ACC112 (cell line): ENCODE results near the gene ZNF787.
A peak's percentile ranks its signal among the peaks of the same experiment; 100 is the strongest.

ENCODE experiments used
- H2AFZ ChIP-seq: fragments of 200-600 bp; sonication (generic); one replicate; pipeline ENCODE4 v1.6.0; 2017; ENCODE audit warnings: antibody characterized with exemption, low read length; ENCODE audit not compliant: unreplicated experiment
- H3K27ac ChIP-seq: fragments of 200-600 bp; sonication (generic); 2 replicates; pipeline ENCODE4 v1.5.1; 2014; ENCODE audit warnings: low read depth, mild to moderate bottlenecking, antibody characterized with exemption, low read length, moderate library complexity
- H3K27me3 ChIP-seq: fragments of 200-600 bp; sonication (generic); 2 replicates; pipeline ENCODE4 v1.6.1; 2014; ENCODE audit warnings: mild to moderate bottlenecking, antibody characterized with exemption, low read length, moderate library complexity, mixed read lengths; ENCODE audit not compliant: insufficient read depth
- H3K36me3 ChIP-seq: fragments of 200-600 bp; sonication (generic); 2 replicates; pipeline ENCODE4 v1.6.1; 2016; ENCODE audit warnings: mild to moderate bottlenecking, antibody characterized with exemption, low read length, moderate library complexity, mixed read lengths; ENCODE audit not compliant: insufficient read depth
- H3K4me1 ChIP-seq: fragments of 200-600 bp; sonication (generic); one replicate; pipeline ENCODE4 v1.6.1; 2016; ENCODE audit warnings: low read length, mixed read lengths; ENCODE audit not compliant: insufficient read depth, unreplicated experiment, control insufficient read depth
- H3K4me3 ChIP-seq: fragments of 200-600 bp; sonication (generic); 2 replicates; pipeline ENCODE4 v1.5.1; 2014; ENCODE audit warnings: mild to moderate bottlenecking, low read depth, low read length
- H3K79me2 ChIP-seq: fragments of 200-600 bp; sonication (generic); one replicate; pipeline ENCODE4 v1.6.0; 2016; ENCODE audit warnings: low read length; ENCODE audit not compliant: control insufficient read depth, unreplicated experiment, insufficient read depth

The ZNF787 gene

GRCh38 chr19:56120002-56120370 lies 1.1 kb downstream of the ZNF787 start:
- H2AFZ ChIP-seq, result no peak overlapping the region
- H3K36me3 ChIP-seq, result no peaks in the 10 kb centered on the region
- peak overlapping the region; percentile 89 for H3K4me3 ChIP-seq
- peaks cover 45% of the 10 kb centered on the region for H3K79me2 ChIP-seq
- peak overlapping the region; percentile 92 for H3K27ac ChIP-seq
- H3K4me1 ChIP-seq, result peaks cover 12% of the 10 kb centered on the region
- H3K27me3 ChIP-seq, result no peaks in the 10 kb centered on the region

GRCh38 chr19:56119582-56119978 lies 1.5 kb downstream of the ZNF787 start:
- H3K36me3 ChIP-seq, result no peaks in the 10 kb centered on the region
- peak overlapping the region; percentile 89 for H3K4me3 ChIP-seq
- H3K27me3 ChIP-seq, result no peaks in the 10 kb centered on the region
- peak overlapping the region; percentile 92 for H3K27ac ChIP-seq
- H2AFZ ChIP-seq, result no peak overlapping the region
- peaks cover 49% of the 10 kb centered on the region for H3K79me2 ChIP-seq
- H3K4me1 ChIP-seq, result peaks cover 12% of the 10 kb centered on the region

- no peak overlapping the region for H2AFZ ChIP-seq
- peak overlapping the region; percentile 89 for H3K4me3 ChIP-seq
- peak overlapping the region; percentile 92 for H3K27ac ChIP-seq
- H3K27me3 ChIP-seq, result no peaks in the 10 kb centered on the region
- H3K79me2 ChIP-seq, result peaks cover 56% of the 10 kb centered on the region
- no peaks in the 10 kb centered on the region for H3K36me3 ChIP-seq
- peaks cover 12% of the 10 kb centered on the region for H3K4me1 ChIP-seq
Observed at GRCh38 chr19:56118666-56119581, 2.2 kb downstream of the ZNF787 start.

GRCh38 chr19:56117889-56118288 lies 3.2 kb downstream of the ZNF787 start:
- H3K27ac ChIP-seq, result no peak overlapping the region
- H3K27me3 ChIP-seq, result no peaks in the 10 kb centered on the region
- no peak overlapping the region for H2AFZ ChIP-seq
- no peak overlapping the region for H3K4me3 ChIP-seq
- peaks cover 12% of the 10 kb centered on the region for H3K4me1 ChIP-seq
- no peaks in the 10 kb centered on the region for H3K36me3 ChIP-seq
- H3K79me2 ChIP-seq, result peaks cover 65% of the 10 kb centered on the region

GRCh38 chr19:56117376-56117884 lies 3.7 kb downstream of the ZNF787 start:
- Histone ChIP-seq H3K4me3 (no peak overlapping the region), H2AFZ (no peak overlapping the region), H3K27ac (no peak overlapping the region), H3K36me3 (no peaks in the 10 kb centered on the region), H3K27me3 (no peaks in the 10 kb centered on the region), H3K79me2 (peaks cover 69% of the 10 kb centered on the region), H3K4me1 (peaks cover 12% of the 10 kb centered on the region)

- peaks cover 12% of the 10 kb centered on the region for H3K4me1 ChIP-seq
- H3K4me3 ChIP-seq, result no peak overlapping the region
- no peaks in the 10 kb centered on the region for H3K27me3 ChIP-seq
- no peak overlapping the region for H3K27ac ChIP-seq
- H3K79me2 ChIP-seq, result peaks cover 77% of the 10 kb centered on the region
- no peak overlapping the region for H2AFZ ChIP-seq
- no peaks in the 10 kb centered on the region for H3K36me3 ChIP-seq
Observed at GRCh38 chr19:56116606-56117005, 4.5 kb downstream of the ZNF787 start.

DNA sequence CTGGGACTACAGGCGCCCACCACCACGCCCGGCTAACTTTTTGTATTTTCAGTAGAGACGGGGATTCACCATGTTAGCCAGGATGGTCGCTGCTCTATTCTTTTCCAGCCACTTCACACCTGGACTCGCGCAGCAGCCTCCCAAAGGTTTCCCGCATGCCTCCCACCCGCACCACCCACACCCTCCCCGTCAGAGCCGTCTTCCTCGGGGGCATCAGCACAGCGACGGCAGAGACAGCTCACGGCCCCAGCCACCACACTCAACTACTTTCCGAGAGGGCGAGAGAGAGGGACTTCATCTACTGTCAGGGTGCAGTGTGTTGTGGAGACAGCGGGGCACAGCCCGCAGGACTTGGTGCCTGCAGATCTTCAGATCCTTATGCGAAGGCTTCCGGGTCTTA lies 5.6 kb downstream of the ZNF787 start:
- Histone ChIP-seq H3K4me1 (peaks cover 21% of the 10 kb centered on the region), H3K36me3 (no peaks in the 10 kb centered on the region), H3K27ac (no peak overlapping the region), H2AFZ (no peak overlapping the region), H3K79me2 (peaks cover 79% of the 10 kb centered on the region), H3K4me3 (no peak overlapping the region), H3K27me3 (no peaks in the 10 kb centered on the region)

- Histone ChIP-seq H3K4me1 (peaks cover 24% of the 10 kb centered on the region), H3K79me2 (peaks cover 79% of the 10 kb centered on the region), H2AFZ (no peak overlapping the region), H3K36me3 (no peaks in the 10 kb centered on the region), H3K27ac (no peak overlapping the region), H3K4me3 (no peak overlapping the region), H3K27me3 (no peaks in the 10 kb centered on the region)
Observed at GRCh38 chr19:56114778-56115110, 6.4 kb downstream of the ZNF787 start.

DNA sequence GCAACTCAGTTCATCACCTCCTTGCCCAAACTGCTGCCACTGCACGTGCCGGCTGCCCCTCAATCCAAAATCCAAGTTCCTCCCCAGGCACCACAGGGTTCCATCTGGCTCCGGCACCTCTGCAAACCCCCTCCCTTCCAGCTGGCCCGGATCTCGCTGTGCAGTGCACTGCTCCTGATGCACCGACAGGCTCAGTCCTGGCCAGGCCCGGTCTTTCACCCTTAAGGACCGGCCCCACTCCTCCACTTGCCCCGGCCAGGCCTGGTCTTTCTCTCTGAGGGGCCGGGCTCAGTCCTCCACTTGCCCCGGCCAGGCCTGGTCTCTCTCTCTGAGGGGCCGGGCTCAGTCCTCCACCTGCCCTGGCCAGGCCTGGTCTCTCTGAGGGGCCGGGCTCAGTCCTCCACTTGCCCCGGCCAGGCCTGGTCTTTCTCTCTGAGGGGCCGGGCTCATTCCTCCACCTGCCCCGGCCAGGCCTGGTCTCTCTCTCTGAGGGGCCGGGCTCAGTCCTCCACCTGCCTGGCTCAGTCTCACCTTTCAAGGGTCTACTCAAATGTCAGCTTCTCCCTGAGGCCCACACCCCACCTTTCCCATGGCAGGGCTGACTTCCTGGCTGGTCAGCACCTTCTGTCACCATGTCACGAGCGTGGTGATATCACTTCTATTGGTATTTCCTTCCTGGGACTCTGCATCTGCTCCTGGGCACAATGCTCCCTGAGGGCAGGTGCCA lies 6.9 kb downstream of the ZNF787 start:
- H3K79me2 ChIP-seq, result peaks cover 78% of the 10 kb centered on the region
- no peaks in the 10 kb centered on the region for H3K36me3 ChIP-seq
- H3K4me3 ChIP-seq, result no peak overlapping the region
- no peak overlapping the region for H3K27ac ChIP-seq
- no peaks in the 10 kb centered on the region for H3K27me3 ChIP-seq
- H2AFZ ChIP-seq, result no peak overlapping the region
- peaks cover 23% of the 10 kb centered on the region for H3K4me1 ChIP-seq

GRCh38 chr19:56113074-56113632 lies 7.9 kb downstream of the ZNF787 start:
- Histone ChIP-seq H3K27me3 (no peaks in the 10 kb centered on the region), H3K27ac (no peak overlapping the region), H3K4me1 (peaks cover 26% of the 10 kb centered on the region), H3K36me3 (no peaks in the 10 kb centered on the region), H2AFZ (no peak overlapping the region), H3K4me3 (no peak overlapping the region), H3K79me2 (peaks cover 78% of the 10 kb centered on the region)
